Activated T-helper 1 cell treated with anti-CD3 and anti-CD28 coated beads, Interleukin-12 subunit alpha, Interleukin-12 subunit beta, Interleukin-2, Interleukin-4 antibody, amounts not matched to agents 30 ng/mL and 10 ng/mL and 1 ng/mL, durations not matched to agents 14 hours and 24 hours and 36 hours (primary cell): Measurements from ENCODE around the gene RFX3. TPM values are rescaled to one million over a fixed set of nuclear protein-coding genes. Genes with fewer than 3 reads are reported as not detected.

Experiments
- DNase-seq: peaks from one replicate; pipeline ENCODE4 v3.0.0; 2021; ENCODE audit warnings: low spot score
- H3K27ac Mint-ChIP-seq: one replicate; pipeline ENCODE4 v1.8.0; 2021; ENCODE audit warnings: mild to moderate bottlenecking, mixed read lengths
- H3K27me3 Mint-ChIP-seq: one replicate; pipeline ENCODE4 v1.8.0; 2022; ENCODE audit warnings: mild to moderate bottlenecking, moderate library complexity, mixed read lengths; ENCODE audit not compliant: insufficient read depth
- H3K36me3 Mint-ChIP-seq: one replicate; pipeline ENCODE4 v1.8.0; 2021; ENCODE audit warnings: low read depth, mixed read lengths
- H3K4me1 Mint-ChIP-seq: one replicate; pipeline ENCODE4 v1.8.0; 2021; ENCODE audit warnings: low read depth, mixed read lengths
- H3K4me3 Mint-ChIP-seq: one replicate; pipeline ENCODE4 v1.8.0; 2021; ENCODE audit warnings: mild to moderate bottlenecking, moderate library complexity, mixed read lengths
- H3K9me3 Mint-ChIP-seq: one replicate; pipeline ENCODE4 v1.8.0; 2021; ENCODE audit warnings: mixed read lengths
- intact Hi-C: fragments of 100-400 bp; cut with micrococcal nuclease; formaldehyde crosslinking; loops from one replicate; pipeline ENCODE4 v1.15.1; 2024
- total RNA-seq: library from RNA; stranded (reverse); gene quantifications from 2 replicates; pipeline ENCODE4 v1.2.3, GENCODE V29; 2022

Gene RFX3
- total RNA-seq, 1 donor from 2014 or later = 11.3 TPM

GRCh38 chr9:3224931-3225330, 300.9 kb downstream of the RFX3 start:
- no peaks in the 10 kb centered on the region for H3K36me3 Mint-ChIP-seq
- no peaks in the 10 kb centered on the region for H3K9me3 Mint-ChIP-seq
- H3K27me3 Mint-ChIP-seq = no peaks in the 10 kb centered on the region
- H3K4me3 Mint-ChIP-seq = no peak overlapping the region
- DNase-seq = no peak
- no peaks in the 10 kb centered on the region for H3K4me1 Mint-ChIP-seq
- no peak overlapping the region for H3K27ac Mint-ChIP-seq
- intact Hi-C loops = no loop called here

GRCh38 chr9:3215658-3216057, 310.1 kb downstream of the RFX3 start:
- intact Hi-C loops = no loop called here
- DNase-seq = no peak
- no peaks in the 10 kb centered on the region for H3K9me3 Mint-ChIP-seq
- H3K27ac Mint-ChIP-seq = no peak overlapping the region
- no peaks in the 10 kb centered on the region for H3K4me1 Mint-ChIP-seq
- peaks cover 8% of the 10 kb centered on the region for H3K27me3 Mint-ChIP-seq
- H3K36me3 Mint-ChIP-seq = no peaks in the 10 kb centered on the region
- H3K4me3 Mint-ChIP-seq = no peak overlapping the region

GRCh38 chr9:3214741-3215140, 311.1 kb downstream of the RFX3 start:
- intact Hi-C loops = no loop called here
- H3K9me3 Mint-ChIP-seq = no peaks in the 10 kb centered on the region
- no peaks in the 10 kb centered on the region for H3K4me1 Mint-ChIP-seq
- peaks cover 9% of the 10 kb centered on the region for H3K27me3 Mint-ChIP-seq
- no peak for DNase-seq
- no peak overlapping the region for H3K4me3 Mint-ChIP-seq
- no peak overlapping the region for H3K27ac Mint-ChIP-seq
- H3K36me3 Mint-ChIP-seq = no peaks in the 10 kb centered on the region

DNA sequence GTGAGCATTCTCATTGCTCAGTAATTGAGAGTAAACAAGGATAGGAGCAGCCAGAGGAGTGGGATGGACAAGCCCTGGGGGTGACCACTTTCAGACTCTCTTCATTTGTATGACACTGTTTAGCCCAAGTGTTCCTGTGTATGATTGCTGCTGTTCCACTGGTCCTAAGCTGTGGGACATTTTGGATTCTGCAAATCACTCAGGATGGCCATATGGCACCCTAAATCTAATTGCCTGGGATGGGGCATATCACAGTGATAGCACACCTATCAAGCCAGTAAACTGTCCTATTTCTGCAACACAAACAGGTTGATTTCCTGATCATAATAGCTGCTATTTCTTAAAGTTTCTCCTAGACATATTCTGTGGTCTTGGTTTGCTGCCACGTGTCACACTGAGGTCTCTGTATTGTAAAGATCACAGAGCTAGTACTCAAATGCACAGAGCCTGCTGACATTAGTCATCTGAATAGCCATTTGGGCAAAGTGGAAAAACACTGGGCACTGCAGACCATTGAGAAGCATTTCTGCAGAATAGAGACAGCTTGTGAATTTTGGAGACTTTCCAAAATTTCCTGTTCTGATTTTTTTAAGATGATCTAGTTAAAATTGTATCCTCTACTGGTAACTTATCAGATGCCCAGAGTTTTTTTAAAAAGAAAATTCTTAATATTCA, 320.2 kb downstream of the RFX3 start:
- no peaks in the 10 kb centered on the region for H3K4me1 Mint-ChIP-seq
- no peak for DNase-seq
- H3K9me3 Mint-ChIP-seq = no peaks in the 10 kb centered on the region
- intact Hi-C loops = no loop called here
- H3K4me3 Mint-ChIP-seq = no peak overlapping the region
- no peaks in the 10 kb centered on the region for H3K36me3 Mint-ChIP-seq
- no peak overlapping the region for H3K27ac Mint-ChIP-seq
- H3K27me3 Mint-ChIP-seq = peaks cover 3% of the 10 kb centered on the region

GRCh38 chr9:3200331-3200774, 325.4 kb downstream of the RFX3 start:
- Mint-ChIP-seq H3K9me3 (no peaks in the 10 kb centered on the region), H3K4me3 (no peak overlapping the region), H3K4me1 (no peaks in the 10 kb centered on the region), H3K27me3 (no peaks in the 10 kb centered on the region), H3K36me3 (no peaks in the 10 kb centered on the region), H3K27ac (no peak overlapping the region)
- DNase-seq = no peak
- intact Hi-C loops = no loop called here

DNA sequence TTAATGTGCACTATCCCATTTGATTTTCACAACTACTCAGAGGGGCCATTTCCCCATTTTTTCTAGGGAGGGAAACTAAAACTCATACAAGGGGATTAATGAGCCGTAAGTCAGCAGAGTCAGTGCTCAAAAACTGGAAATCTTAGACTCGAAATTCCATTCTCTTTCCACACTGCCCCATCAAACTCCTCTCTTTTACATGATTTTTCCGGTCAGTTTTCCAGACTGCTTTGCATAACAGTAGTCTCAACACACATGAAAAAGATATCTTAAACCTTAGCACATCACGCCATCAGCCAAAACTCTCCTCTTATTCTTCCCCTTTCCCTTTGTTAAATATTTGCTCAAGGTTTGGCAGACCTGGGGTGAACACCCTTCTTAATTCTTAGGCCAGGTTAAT, 332.0 kb downstream of the RFX3 start:
- no peak for DNase-seq
- Mint-ChIP-seq H3K27ac (no peak overlapping the region), H3K4me1 (no peaks in the 10 kb centered on the region), H3K9me3 (no peaks in the 10 kb centered on the region), H3K4me3 (no peak overlapping the region), H3K36me3 (no peaks in the 10 kb centered on the region), H3K27me3 (peaks cover 4% of the 10 kb centered on the region)
- intact Hi-C loops = no loop called here

- Mint-ChIP-seq H3K27me3 (peaks cover 4% of the 10 kb centered on the region), H3K4me3 (no peak overlapping the region)
These were observed 334.1 kb downstream of the RFX3 start for GRCh38 chr9:3191715-3192114.

GRCh38 chr9:3189113-3189861, 336.5 kb downstream of the RFX3 start:
- Mint-ChIP-seq H3K4me1 (no peaks in the 10 kb centered on the region), H3K27ac (no peak overlapping the region), H3K4me3 (no peak overlapping the region), H3K27me3 (peaks cover 7% of the 10 kb centered on the region), H3K36me3 (no peaks in the 10 kb centered on the region), H3K9me3 (no peaks in the 10 kb centered on the region)
- DNase-seq = no peak
- intact Hi-C loops = no loop called here

More at GRCh38 chr9:3191715-3192114, 334.1 kb downstream of the RFX3 start:
- intact Hi-C loops = no loop called here
- H3K4me1 Mint-ChIP-seq = no peaks in the 10 kb centered on the region
- no peak for DNase-seq
- no peak overlapping the region for H3K27ac Mint-ChIP-seq
- no peaks in the 10 kb centered on the region for H3K9me3 Mint-ChIP-seq
- no peaks in the 10 kb centered on the region for H3K36me3 Mint-ChIP-seq

DNA sequence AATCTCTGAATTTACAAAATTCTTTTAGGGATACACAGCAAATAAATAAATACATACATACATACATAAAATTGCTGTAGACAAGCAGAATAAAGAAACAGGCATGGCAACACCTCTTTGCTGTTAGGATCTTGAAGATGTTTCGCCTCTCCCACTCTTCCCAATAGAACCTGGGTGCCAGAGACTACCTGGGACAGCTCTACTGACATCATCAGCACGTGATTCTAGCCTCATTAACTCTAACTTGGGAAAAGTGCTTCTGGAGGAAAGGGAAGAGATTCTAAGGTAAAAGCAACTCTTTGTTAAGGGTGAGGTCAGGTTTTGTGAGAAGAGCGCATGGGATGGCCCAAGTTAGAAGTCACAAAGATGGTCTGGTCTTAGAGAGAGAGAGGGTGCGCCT, 339.1 kb downstream of the RFX3 start:
- no peak overlapping the region for H3K4me3 Mint-ChIP-seq
- H3K36me3 Mint-ChIP-seq = no peaks in the 10 kb centered on the region
- no peaks in the 10 kb centered on the region for H3K9me3 Mint-ChIP-seq
- H3K4me1 Mint-ChIP-seq = no peaks in the 10 kb centered on the region
- no peak overlapping the region for H3K27ac Mint-ChIP-seq
- intact Hi-C loops = no loop called here
- DNase-seq = no peak
- peaks cover 17% of the 10 kb centered on the region for H3K27me3 Mint-ChIP-seq

DNA sequence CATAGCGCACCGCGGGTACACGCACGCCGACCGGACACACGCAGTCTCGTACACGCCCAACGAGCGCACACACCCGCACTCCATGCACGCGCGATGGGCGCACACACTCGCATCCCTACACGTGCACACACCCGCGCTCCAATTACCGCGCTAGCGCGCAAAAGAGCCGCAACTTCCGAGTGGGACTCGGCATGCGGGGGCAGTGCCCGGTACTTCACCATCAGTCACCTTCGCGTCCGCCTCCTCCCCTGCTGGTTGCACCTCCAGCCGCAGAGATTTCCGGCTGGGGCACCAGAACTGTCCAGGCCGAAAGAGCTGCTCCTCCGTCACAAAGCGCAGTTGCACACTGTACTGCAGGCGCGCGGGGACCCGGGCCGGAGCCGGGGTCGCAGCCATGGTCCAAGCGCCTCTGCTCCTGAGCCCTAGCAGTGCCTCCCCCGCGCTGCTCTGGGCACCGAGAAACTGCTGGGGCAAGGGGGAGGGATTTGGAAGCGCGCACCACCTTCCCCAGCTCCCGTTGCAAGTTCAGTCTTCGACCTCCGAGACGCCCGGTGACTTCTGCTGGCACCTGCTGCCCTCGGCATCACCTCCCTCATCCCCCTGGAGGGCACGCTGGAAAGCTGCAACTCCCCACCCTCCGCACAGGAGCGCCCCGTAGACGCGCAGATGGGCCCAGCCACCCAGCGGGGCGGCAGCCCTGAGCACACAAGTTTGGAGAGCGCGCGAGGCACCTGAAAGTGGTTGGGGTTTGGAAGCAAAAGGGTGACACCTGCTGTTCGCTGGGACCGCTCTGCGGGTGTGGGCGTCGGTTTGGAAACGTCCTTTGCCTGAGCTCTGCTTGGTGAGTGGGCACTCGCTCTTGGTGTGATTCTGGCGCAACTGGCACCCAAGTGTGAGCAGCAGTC, 344.5 kb downstream of the RFX3 start:
- no peaks in the 10 kb centered on the region for H3K9me3 Mint-ChIP-seq
- H3K4me3 Mint-ChIP-seq = peak overlapping the region; percentile 64
- DNase-seq = peak; percentile 19
- intact Hi-C loops = loop anchor here (1.0 kb wide), 1 partner anchor 324 kb away; no protein-coding TSS in a partner anchor
- no peaks in the 10 kb centered on the region for H3K4me1 Mint-ChIP-seq
- no peak overlapping the region for H3K27ac Mint-ChIP-seq
- peaks cover 29% of the 10 kb centered on the region for H3K27me3 Mint-ChIP-seq
- no peaks in the 10 kb centered on the region for H3K36me3 Mint-ChIP-seq

- H3K4me1 Mint-ChIP-seq = no peaks in the 10 kb centered on the region
- intact Hi-C loops = loop anchor here (1.0 kb wide), 1 partner anchor 323 kb away; no protein-coding TSS in a partner anchor
- no peak overlapping the region for H3K4me3 Mint-ChIP-seq
- DNase-seq = no peak
- H3K27me3 Mint-ChIP-seq = peaks cover 28% of the 10 kb centered on the region
- H3K9me3 Mint-ChIP-seq = no peaks in the 10 kb centered on the region
- no peaks in the 10 kb centered on the region for H3K36me3 Mint-ChIP-seq
- H3K27ac Mint-ChIP-seq = no peak overlapping the region
These were observed 345.1 kb downstream of the RFX3 start for GRCh38 chr9:3180696-3181048.

DNA sequence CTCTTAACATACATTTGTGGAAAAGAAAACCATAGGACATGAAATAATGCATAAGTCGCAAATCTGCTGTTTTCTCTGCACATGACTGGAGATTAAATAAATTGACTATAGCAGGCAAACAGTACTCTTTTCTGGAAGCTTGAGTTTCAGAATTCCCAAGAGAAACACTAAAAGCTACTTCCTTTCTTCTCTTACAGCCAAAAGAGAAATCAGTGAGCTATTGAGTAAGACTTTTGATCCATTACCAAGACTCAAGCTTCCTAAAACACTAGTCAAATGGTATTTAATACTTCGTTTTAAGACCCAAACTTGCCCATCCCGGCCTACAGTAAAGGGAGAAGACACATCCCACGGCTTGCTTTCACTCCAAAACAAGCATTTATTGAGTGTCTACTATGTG, 346.1 kb downstream of the RFX3 start:
- intact Hi-C loops = no loop called here
- Mint-ChIP-seq H3K36me3 (no peaks in the 10 kb centered on the region), H3K27ac (no peak overlapping the region), H3K4me3 (no peak overlapping the region), H3K27me3 (peaks cover 28% of the 10 kb centered on the region), H3K4me1 (no peaks in the 10 kb centered on the region), H3K9me3 (no peaks in the 10 kb centered on the region)
- DNase-seq = no peak

DNA sequence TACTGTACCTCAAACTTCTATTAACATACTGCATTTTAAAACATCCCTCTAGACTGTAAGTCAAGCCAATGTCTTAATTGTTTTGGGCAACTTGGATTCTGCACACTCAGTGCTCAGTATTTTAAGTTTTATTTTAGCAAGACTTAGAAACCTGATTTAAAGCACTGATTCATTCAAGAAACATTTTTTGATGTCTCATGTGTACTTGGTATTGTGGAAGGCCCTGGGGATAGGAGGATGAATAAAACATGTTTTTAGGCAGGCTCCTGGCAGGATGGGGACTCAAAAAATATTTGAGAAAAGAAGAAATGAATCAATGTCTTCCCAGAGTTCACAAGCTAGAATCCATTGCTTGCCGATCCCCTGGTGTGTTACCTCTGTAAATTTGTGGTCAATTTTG, 347.9 kb downstream of the RFX3 start:
- Mint-ChIP-seq H3K9me3 (no peaks in the 10 kb centered on the region), H3K4me3 (no peak overlapping the region), H3K36me3 (no peaks in the 10 kb centered on the region), H3K4me1 (no peaks in the 10 kb centered on the region), H3K27me3 (peaks cover 28% of the 10 kb centered on the region), H3K27ac (no peak overlapping the region)
- DNase-seq = no peak
- intact Hi-C loops = no loop called here
